NCI-H82 treated with DMSO at 0.1 percent for 48 hours (cell line): ENCODE measurements around the gene WDR62.
"Not testable (repeated sequence)": the region's sequence is repeated elsewhere in the genome, so short reads cannot be mapped to it uniquely, and the experiment has no call there.

Experiments used
- DNase-seq: peaks from one replicate; lab custom pipeline; 2025; ENCODE audit not compliant: unreplicated experiment; lab: John Stamatoyannopoulos, UW

Gene WDR62

DNA sequence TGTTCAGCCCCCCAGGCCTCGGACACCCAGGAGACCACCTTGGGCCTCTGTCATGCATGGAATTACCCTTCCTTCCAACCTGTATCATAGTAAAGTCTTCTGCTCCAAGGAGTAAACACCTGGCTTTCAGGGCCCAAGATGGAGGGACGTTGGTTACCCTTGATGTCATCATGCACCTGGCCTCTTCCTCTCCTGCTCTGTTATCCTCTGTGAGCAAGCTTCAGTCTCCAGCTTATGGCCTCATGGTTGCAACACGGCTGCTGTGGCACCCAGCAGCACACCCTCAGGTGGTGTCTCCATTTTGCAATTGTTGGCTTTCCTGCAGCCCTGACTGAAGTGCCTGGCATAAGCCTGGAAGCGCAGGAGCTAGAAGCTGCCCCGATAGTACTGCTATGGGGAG, 52.3 kb downstream of the WDR62 start:
- DNase-seq: no peak

DNA sequence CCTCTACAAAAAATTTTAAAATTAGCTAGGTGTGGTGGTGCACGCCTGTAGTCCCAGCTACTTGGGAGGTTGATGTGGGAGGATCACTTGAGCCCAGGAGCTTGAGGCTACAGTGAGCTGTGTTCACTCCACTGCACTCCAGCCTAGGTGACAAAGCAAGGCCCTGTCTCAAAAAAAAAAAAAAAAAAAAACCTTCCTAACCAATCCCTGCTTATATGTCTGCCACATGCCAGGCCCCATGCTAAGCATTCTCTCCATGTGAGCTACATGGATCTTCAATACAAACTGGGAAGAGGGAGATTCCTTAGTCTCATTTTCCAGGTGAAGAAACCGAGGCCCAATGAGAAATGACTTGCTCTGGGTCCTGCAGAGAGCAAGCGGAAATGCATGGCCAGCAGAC, 54.0 kb downstream of the WDR62 start:
- no peak for DNase-seq

DNA sequence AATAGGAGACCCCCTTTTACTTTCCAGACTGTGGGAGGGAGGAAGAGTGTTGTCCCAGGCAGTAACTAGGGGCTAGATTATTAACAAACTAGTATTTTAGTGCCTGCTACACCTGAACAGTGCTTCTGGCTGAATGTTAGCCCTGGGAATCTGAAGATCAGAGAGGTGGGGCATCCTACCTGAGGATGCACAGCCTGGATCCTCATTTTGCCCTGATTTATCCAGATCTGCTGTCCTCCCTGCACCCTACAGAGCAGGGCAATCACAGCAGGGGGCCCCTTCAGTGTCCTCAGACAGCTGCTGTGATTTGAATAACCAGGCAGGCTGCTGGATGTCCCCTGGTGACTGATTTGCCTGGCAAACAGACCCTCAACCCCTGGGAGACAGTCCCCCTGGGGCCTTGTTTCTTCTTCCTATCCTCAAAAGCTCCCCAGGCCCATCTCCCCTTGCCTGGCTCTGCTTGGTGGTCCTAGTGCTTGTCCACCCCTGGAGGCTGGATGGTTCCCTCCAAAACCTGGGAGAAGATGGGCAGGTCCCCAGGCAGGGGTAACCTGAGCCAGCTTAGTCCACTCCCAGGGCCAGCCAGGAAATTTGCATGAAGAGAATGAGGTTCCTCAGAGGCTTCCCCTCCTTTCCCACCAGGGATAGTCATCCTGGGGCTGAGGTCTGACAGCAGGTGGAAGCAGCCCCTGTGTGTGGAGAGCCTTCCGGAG, 55.9 kb downstream of the WDR62 start, which contains the start of gene OVOL3:
TSS of gene OVOL3 (plus strand) at position 657 of the 713 bp plus-strand sequence. CDS start 60 bp downstream, outside the sequence.
- no peak for DNase-seq

DNA sequence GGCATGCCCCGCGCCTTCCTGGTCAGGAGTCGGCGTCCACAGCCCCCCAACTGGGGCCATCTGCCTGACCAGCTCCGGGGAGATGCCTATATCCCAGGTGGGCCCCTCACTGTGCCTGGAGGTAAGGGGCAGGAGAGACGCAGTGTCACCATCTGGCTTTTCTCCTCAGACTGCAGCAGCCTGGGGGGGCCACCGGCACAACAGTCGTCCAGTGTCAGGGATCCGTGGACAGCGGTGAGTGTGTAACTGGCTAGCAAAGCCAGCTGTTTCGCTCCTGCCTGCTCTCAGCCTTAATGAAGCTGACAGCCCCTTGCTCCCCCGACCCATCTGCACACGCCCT, 56.5 kb downstream of the WDR62 start:
- no peak for DNase-seq

DNA sequence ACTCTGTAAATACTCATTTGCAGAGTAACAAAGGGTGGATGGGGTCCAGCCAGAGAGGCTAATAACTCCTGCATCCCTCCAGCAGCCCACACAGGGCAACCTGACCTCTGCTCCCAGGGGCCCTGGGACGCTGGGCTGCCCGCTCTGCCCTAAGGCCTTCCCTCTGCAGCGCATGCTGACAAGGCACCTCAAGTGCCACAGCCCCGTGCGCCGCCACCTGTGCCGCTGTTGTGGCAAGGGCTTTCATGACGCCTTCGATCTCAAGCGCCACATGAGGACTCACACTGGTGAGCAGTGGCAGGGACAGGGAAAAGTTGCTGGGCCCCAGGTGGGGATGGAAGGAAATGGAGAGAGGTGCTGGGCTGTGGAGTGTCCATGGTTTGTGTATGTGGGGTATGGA, 58.0 kb downstream of the WDR62 start:
- DNase-seq: no peak

DNA sequence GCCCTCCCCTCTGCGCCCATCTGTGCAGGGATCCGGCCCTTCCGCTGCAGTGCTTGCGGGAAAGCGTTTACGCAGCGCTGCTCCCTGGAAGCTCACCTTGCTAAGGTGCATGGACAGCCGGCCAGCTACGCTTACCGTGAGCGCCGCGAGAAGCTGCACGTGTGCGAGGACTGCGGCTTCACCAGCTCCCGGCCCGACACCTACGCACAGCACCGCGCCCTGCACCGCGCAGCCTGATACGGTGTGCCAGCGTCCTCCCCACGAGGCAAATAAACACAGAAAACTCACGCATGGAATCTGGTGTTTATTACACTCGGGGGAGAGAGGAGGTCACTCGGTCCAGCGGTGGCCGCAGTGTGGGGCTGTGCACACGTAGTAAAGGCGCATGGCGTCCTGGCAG, 58.7 kb downstream of the WDR62 start:
- DNase-seq: no peak

DNA sequence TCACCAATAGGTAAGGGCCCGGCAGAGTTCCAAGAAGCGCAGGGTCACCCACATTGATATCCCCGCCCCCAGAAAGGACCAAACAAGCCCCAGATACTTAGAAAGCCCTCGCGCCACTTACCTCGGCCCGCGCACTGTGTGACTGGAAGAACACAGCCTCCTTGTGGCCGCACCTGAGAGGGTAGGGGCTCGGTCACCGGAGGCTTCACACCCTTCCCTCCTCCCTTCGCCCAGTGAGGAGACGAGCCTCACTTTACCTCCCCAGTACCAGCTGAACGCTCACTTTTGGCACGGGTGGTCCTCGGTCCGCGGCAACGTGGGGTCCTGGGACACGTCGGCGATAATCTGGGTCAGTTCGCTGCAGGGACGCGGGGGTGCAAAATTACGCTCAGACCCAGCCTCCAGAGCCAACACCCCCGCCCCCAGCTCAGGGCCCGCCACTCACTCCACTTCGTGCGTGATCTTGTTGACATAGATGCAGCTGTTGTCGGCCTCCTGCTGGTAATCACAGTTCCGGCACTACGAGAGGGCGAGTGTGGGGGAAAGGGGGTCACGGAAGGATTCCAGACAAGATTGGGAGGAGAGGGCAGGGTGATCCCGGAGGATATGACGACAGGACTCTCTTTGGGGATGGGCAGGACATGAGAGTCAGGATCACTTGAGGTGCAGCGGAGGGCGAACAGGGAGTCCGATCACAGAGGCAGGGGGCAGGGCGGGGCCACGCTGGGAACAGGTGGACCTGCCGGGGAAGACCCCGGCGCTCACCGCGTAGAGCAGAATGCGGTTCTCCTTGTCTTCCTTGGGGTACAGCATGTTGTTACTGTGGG, 59.4 kb downstream of the WDR62 start:
- DNase-seq: no peak

DNA sequence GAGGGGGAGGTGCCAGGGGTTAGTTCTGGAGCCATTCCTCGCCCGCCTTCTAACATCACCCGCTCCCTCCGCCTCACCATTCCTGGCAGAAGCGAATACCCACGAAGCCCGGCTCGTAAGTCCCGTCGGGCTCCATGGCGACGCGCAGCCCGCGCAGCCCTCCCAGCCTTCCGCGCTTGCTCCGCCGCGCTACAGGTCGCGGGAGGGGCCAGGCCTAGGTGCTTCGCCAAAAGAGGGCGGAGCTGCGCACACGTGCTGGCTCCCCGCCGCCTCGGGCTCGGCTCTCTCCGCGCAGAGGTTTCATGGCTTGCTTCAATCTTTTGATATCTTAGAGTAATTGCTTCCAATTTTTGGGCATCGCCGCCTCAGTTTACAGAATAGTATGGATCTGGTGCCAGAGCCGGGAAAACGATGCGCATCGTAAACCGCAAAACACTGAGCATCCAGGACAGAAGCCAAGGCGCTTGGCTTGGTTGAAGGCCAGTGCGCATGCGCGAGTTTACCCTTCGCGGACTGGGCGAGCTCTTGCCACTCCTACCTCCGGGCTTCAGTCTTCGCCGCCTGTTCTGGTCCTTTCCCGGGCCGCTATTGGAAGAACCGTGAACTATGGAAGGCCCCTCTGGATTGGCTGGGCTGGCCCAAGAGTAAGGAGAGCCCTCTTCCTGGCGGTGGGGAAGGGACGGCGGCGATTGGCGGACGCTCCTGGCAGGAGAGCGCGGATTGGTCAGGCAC, 60.2 kb downstream of the WDR62 start, which contains the start of gene POLR2I:
TSS of gene POLR2I (minus strand) at position 155 of the 732 bp plus-strand sequence. CDS start at position 136, 19 bp downstream.
- DNase-seq: peak; percentile 99

DNA sequence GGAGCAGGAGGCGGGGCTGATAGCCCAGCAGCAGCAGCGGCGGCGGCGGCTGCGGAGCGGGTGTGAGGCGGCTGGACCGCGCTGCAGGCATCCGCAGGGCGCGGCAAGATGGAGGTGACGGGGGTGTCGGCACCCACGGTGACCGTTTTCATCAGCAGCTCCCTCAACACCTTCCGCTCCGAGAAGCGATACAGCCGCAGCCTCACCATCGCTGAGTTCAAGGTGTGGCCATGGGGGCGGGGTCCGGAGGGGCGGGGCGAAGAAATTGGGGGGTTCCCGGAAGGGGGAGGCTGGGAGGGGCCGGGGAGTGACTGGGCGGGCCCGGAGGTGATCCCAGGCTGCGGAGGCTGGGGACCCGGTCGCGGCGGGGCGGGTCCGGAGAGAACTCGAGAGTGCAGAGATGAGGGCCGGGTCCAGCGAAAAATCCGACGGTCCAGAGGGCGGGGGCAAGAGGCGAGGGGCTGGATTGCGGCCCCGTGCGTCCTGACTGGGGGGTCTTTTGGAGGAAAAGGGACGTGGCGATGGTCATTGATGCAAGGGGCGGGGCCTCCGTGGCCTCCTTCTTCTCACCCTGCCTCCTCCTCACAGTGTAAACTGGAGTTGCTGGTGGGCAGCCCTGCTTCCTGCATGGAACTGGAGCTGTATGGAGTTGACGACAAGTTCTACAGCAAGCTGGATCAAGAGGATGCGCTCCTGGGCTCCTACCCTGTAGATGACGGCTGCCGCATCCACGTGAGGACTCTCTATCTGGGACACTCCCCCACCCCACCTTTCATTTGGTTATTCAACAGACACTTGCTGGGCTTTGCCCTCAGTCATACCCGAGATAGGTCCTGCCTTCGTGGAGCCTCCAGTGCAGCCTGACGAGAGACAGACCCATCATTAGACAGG, 61.0 kb downstream of the WDR62 start, which contains the start of gene TBCB:
TSS of gene TBCB (plus strand) at position 16 of the 891 bp plus-strand sequence. CDS start at position 109, 93 bp downstream.
- DNase-seq: no peak

DNA sequence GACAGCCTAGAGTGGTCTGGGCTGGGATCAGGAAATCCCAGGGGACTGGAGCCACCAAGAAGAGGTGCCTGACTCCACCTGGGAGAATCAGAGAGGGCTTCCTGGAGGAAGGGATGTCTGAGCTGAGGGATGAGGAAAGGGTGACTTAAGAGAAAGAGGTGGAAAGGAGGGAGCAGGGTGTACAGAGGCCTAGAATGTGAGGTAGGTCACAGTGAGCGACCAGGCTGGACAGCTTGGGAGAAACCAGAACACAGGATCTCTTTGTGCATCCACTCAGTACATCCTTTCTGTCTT, 61.6 kb downstream of the WDR62 start:
- DNase-seq: no peak

DNA sequence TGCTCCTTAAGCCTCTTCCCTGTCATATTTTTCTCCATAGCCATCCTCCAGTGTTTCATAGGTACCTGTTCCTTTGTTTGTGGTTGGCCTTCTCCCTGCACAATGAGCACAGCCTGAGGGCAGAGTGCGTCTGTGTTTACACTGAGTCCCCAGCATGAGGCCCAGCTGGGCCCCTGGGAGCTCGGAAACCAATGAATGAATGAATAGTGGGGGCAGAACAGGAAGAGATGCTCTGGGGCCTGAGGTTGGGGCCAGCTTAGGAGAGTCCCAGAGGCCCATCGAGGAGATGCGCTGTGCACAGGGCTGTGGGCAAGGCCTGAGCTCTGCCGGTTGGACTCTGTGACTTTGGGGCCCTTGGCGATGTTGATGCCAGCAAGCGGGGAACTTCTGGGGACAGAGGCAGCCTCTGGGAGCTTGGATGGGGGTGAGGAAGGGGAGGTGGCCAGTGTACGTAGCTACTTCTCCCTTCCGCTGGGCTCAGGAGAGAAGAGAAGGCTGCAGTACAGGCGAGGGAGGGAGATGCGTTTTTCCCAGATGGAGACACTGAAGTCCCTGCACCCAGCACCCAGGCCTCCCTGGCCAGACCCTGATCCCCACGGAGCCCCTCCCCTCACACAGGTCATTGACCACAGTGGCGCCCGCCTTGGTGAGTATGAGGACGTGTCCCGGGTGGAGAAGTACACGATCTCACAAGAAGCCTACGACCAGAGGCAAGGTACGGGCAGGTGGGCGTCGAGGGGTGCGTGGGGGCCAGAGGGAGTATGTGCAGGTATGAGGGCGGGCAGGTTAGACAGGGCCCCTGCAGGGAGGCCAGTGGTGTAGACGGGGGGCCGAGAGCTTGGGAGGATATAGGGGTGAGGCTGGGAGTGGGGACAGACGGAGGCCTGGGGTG, 65.6 kb downstream of the WDR62 start:
- no peak for DNase-seq

DNA sequence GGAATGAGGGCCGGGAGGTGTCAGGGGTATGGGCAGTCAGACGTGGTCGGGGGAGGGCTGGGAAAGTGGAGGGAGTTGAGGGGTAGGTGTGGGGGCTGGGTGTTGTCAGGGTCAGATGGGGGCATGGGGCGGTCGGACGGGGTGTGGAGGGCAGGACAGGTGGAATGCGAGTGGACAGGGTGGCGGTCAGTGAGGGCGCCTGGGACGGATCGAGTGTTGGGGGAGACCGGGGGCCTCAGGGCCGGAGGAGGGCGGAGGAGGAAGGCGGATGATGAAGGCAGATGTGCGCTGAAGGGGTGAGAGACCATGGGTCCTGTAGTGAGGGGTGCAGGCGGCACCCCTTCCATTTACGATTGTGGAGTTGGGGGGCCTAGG, 66.3 kb downstream of the WDR62 start:
- no peak for DNase-seq

DNA sequence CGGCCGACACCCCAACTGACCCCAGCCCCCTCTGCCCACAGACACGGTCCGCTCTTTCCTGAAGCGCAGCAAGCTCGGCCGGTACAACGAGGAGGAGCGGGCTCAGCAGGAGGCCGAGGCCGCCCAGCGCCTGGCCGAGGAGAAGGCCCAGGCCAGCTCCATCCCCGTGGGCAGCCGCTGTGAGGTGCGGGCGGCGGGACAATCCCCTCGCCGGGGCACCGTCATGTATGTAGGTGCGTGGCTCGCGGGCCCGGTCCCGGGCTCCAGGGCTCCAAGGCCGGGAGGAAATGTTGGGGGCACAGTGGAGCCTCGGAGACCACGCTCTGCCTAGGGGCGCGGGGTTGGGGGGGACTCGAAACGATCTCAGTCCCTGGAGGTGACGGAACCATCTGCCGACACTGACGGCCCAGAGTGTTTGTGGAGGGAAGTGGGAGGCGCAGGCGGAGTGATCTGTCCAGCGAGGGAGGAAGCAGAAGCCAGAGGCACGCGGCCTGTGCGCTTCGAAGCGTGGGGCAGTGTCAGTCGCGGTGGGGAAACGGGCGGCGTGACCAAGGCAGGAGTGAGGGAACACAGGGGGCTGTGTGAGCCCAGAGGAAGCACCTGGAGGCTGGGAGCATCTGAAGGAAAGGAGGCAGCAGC, 66.9 kb downstream of the WDR62 start:
- no peak for DNase-seq

DNA sequence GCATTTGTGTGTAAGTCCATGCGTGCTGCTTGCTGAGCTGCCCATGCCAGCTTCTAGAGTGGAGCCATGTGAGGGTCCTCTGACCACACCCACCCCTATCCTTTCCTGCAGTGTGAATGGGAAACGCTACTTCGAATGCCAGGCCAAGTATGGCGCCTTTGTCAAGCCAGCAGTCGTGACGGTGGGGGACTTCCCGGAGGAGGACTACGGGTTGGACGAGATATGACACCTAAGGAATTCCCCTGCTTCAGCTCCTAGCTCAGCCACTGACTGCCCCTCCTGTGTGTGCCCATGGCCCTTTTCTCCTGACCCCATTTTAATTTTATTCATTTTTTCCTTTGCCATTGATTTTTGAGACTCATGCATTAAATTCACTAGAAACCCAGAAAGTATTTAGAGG, 70.9 kb downstream of the WDR62 start:
- no peak for DNase-seq

DNA sequence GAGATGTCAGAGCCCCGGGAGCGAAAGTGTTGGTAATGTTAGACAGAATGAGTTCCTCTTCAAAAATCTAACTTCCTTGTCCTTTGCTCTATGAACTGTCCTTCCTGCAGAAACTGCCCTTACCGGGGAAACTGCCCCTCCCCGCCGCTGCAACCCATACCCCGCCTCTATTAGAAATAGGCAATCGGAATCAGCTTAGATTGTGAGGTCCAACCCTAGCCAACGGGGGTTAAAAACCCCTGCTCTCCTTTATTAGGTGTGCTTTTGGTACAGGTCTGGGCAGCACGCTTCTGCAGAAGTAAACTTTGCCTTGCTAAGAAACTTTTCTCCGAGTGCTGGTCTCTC, 73.7 kb downstream of the WDR62 start:
- peak; percentile 66 for DNase-seq

DNA sequence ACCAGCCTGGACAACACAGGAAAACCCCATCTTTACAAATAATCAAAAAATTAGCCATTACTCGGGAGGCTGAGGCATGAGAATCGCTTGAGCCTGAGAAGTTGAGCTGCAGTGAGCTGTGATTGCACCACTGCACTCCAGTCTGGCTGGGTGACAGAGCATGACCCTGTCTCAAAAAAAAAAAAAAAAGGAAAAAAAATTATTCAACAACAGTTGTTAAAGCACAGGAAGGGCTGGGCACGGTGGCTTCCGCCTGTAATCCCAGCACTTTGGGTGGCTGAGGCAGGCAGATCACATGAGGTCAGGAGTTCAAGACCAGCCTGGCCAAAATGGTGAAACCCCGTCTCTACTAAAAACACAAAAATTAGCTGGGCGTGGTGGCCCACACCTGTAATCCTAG, 76.5 kb downstream of the WDR62 start:
- not testable (repeated sequence) for DNase-seq

DNA sequence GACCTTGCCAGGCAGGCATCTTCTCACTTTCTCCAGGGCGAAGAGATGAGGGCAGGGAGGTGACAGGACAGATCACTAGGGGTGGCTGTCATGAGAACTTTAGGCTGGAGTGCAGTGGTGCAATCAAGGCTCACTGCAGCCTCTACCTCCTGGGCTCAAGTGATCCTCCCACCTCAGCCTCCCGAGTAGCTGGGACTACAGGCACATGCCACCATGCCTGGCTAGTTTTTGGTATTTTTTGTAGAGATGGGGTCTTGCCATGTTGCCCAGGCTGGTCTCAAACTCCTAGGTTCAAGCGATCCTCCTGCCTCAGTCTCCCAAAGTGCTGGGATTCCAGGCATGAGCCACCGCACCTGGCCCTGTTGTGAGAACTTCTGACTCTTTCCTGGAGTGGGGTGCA, 80.2 kb downstream of the WDR62 start:
- DNase-seq: not testable (repeated sequence)

DNA sequence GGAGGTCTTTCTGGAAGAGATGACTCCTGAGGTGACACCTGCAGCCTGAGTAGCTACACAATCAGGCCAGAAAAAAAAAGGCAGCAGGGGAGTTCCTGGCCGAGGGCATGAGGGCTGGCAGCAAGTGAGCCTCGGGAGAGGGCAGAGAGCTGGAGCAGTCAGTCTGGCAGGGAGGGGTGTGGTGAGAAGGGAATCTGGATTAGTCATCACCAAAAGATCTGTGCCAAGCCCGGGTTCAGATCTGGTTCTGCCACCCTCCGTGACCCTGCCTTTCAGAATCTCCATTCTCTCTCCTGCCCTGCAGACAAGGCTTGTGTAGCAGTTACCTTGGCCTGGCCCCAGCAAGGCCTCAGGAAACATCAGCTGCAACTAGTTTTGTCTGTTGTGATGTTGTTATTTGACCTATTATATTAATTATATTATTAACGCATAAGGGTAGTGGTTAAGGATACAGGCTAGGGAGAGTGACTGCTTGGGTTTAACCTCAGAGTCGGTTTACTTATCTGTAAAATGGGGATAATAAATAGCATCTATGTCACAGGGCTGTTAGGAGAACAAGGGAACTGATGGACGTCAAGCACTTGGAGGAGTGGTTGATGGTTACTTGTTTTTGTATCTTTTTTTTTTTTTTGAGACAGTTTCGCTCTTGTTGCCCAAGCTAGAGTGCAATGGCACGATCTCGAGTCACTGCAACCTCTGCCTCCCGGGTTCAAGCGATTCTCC, 82.4 kb downstream of the WDR62 start:
- DNase-seq: no peak

DNA sequence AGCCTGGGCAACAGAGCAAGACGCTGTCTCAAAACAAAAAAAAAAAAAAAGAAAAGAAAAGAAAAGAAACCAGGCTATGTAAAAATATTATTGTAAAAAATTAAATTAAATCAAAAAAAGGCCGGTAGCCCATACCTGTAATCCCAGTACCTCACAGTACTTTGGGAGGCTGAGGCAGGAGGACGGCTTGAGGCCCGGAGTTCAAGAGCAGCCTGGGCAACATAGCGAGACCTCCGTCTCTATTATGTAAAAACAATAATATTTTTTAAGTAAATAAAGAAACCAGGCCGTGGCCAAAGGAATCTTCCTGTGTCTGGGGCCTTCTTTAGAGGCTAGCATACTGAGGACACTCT, 84.4 kb downstream of the WDR62 start:
- no peak for DNase-seq
